ENCODE data around the gene JCAD.

- TF ChIP-seq E2F4 (CRISPR knock-in tag; IDR thresholded peaks at IDR 0.05; ENCODE audit: low read depth) (no peak), POLR2AphosphoS5 (IDR thresholded peaks at IDR 0.05; ENCODE audit: control insufficient read depth, insufficient read depth, low read depth, low read length) (no peak), ATF7 (IDR thresholded peaks at IDR 0.05) (no peak), RCOR1 (IDR thresholded peaks at IDR 0.05; ENCODE audit: borderline replicate concordance in 1 of 2, low read depth in 2 of 2, low read length in 2 of 2) (no peak), MCM7 (IDR thresholded peaks at IDR 0.05) (no peak), TARDBP (IDR thresholded peaks at IDR 0.05) (no peak)
These were observed 3.1 kb downstream of the JCAD start for GRCh38 chr10:30056281-30056680.

Measured in K562 (cell line).